GM19035 (cell line): ENCODE measurements around the gene ZNF749.

ENCODE experiments used
- ATAC-seq: cut with Tn5 transposase; IDR thresholded peaks from one replicate; pipeline ENCODE4 v1.9.1; 2021; ENCODE audit not compliant: unreplicated experiment

ZNF749 gene

GRCh38 chr19:57435062-57435978 is at the start of gene ZNF749:
TSS of gene ZNF749 (plus strand) at chr19:57435325. CDS start at chr19:57435579, 254 bp downstream.
- ATAC-seq, result peak; percentile 97

- ATAC-seq, result peak; percentile 2
Measured at GRCh38 chr19:57389194-57389729, 45.9 kb upstream of the ZNF749 start.

GRCh38 chr19:57389730-57390598 is 45.2 kb upstream of the ZNF749 start, which contains the start of gene ZNF548:
TSS of gene ZNF548 (plus strand) at chr19:57389854. CDS start at chr19:57390100, 246 bp downstream.
- ATAC-seq, result peak; percentile 98

DNA sequence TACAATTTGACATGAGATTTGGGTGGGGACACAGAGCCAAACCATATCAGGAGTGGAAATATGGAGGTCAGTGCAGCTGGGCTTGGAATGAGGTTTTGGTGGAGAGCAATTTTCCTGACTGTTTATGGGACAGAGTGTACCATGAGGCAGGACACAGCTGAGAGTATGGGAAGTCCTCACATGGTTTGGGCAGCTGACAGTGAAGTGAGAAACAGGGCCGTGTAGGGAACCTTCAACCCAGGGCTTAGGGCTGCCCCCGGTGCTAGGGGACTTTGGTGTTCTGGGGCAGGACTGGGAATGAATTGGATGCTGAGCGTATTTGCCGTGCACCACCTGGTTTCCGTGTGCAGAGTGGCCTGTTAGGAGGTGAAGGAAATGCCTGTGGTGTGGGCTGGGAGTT is 39.4 kb upstream of the ZNF749 start:
- no peak for ATAC-seq

DNA sequence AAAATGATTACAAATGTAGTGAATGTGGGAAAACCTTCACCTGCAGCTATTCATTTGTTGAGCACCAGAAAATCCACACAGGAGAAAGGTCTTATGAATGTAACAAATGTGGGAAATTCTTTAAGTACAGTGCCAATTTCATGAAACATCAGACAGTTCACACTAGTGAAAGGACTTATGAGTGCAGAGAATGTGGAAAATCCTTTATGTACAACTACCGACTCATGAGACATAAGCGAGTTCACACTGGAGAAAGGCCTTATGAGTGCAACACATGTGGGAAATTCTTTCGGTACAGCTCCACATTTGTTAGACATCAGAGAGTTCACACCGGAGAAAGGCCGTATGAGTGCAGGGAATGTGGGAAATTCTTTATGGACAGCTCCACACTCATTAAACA is 36.3 kb upstream of the ZNF749 start:
- no peak for ATAC-seq

- no peak for ATAC-seq
Measured at GRCh38 chr19:57403737-57404563, 31.2 kb upstream of the ZNF749 start.

GRCh38 chr19:57406516-57407123 is 28.5 kb upstream of the ZNF749 start:
- ATAC-seq, result no peak

DNA sequence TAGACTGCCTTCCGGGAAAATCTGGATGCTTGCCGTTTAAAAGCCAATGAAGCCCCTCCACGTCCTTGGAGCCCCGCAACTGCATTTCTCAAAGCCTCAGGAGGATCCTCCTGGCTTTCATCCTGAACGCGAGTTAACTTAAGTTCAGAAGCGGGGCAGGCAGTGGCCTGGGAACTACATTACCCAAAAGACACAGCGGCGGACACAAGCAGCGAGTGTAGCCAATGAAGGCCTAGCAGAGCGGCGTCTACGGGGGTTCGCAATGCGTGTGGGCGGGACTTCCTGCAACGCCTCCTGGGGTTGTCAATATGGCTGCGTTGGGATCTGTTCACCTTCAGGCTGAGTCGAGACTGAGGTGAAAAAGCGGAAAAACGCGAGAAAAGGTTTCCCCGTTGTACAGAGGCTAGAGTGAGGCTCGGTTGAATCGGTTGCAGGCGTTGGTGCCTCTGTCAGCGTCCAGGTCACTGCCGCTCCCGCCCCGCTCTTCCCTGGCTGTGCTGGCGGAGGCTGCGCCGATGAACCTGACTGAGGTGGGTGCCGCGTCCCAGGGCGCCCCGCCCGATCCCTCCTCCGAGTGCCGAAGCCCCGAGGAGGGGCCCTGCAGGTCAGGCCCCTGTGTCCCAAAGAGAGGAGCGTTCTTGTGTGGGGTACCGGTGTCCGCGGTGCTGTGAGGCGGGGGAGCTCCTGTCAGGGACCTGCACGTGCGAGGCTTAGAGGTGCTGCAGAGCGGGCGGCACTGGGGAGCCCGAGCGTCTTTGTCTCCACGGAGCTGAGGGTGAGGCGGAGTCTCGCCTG is 24.1 kb upstream of the ZNF749 start, which contains the start of gene ZNF17:
TSS of gene ZNF17 (plus strand) at position 285 of the 795 bp plus-strand sequence. CDS start 2,455 bp downstream, outside the sequence.
- peak; percentile 97 for ATAC-seq

DNA sequence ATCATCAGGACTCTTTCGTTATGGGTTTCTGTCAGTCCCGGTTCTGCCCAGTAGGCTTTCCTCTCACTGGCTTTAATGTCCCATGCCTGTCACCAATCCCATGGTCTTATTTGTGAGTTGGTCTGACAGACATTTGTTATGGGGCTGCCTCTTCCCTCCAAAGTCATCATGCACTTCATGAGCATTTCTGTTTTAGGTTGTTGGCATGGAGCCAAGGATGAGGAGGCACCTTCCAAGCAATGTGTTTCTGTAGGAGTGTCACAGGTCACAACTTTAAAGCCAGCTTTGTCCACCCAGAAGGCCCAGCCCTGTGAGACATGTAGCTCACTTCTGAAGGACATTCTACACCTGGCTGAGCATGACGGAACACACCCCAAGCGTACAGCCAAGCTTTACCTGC is 15.7 kb upstream of the ZNF749 start:
- ATAC-seq, result no peak

- ATAC-seq, result no peak
Measured at GRCh38 chr19:57421037-57421436, 14.1 kb upstream of the ZNF749 start.

DNA sequence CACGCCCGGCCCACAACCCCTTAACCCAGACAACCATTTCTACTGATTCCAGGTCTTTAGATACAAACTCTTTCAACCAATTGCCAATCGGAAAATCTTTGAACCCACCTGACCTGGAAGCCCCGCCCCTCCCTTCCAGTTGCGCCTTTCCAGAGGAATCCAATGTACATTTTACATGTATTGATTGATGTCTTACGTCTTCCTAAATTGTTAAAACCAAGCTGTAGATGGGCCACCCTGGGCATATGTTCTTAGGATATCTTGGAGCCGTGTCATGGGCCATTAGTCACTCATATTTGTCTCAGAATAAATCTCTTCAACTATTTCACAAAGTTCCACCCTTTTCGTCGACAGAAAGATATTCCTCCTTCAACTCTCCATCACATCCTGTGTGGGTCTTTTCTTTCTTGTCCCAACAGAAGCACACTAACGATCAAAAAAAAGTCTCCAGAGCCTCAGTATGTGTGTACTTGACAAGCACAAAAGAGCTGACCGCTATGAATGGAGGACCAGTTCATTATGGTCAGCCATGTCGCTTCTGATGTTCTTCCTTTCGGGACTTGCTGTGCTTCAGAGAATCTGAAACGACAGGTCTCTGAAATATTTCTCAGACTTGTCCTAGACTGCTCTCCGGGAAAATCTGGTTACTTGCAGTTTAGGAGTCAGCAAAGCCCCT is 601 bp upstream of the ZNF749 start:
- ATAC-seq, result no peak

- ATAC-seq, result no peak
Measured at GRCh38 chr19:57436417-57436816, 1.3 kb downstream of the ZNF749 start.

DNA sequence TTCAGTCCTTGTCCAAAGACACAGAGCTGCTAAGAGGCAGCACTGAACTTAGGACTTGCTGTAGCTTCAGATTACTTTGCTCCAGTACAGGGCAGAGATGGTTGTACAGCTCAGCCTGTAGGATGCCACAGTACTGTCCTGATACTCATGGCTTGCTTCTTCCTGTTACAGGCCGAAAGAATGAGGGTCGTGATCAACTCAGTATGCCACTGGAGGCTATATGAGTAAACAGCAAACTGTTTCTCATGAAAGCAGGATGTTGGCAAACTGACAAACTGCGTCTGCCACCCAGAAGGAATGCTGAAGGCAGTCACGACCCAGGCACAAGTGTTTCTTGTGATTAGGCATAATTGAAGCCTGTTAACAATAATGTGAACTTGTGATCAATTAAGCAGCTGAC is 2.8 kb downstream of the ZNF749 start:
- ATAC-seq, result no peak

DNA sequence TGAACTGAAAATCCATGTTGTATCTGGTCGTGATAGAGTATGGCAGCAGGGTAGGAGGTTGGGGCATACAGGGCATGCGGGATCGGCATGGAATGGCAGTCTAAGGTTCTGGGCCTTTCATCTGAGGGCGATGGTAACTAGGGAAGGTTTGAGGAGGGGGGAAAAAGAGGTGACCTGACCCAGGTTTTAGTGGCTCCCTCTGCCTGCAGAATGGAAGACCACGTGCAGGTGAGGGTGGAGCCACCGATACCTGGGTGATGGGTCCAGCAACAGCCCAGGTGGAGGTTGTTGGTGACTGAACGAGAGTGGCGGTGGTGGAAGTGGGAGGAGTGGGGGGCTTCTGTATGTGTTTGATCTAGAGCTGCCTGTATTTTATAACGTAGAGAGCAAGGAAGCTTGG is 3.8 kb downstream of the ZNF749 start:
- ATAC-seq, result no peak

DNA sequence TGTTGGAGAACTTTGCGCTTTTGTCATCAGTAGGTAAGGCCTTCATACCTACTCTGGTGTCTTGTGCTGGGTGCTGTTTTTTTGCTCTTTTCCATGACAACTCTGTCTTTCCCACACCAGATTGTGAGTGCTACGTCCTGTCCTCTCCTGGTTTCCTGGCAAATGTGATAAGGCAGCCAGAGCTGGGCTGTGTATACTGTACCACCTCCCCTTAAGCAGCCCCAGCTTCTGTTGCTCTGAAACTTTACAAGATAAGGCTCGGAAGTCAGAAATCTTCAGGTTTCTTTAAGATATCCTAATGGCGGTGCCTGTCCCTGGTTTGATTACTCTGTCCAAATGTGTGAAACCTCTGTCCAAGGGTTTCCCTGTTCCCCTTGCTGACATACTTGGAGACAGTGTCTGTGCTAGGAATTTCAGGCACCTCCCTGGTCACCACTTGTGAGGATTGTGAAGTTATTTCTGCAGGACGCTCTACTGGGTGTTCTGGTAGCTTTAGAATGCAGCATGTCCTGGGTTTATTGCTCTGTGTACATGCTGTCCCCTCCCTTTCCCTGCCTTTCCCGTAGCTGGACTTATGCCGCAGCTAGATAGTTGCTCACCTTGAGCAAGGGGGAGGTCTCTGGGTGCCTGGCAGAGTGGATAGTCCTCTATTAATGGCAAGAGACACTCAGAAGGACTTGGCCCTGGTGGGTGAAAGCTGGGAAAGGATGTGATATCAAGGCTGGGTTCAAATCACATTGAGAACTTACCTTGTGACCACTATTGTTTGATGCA is 7.0 kb downstream of the ZNF749 start:
- ATAC-seq, result no peak

DNA sequence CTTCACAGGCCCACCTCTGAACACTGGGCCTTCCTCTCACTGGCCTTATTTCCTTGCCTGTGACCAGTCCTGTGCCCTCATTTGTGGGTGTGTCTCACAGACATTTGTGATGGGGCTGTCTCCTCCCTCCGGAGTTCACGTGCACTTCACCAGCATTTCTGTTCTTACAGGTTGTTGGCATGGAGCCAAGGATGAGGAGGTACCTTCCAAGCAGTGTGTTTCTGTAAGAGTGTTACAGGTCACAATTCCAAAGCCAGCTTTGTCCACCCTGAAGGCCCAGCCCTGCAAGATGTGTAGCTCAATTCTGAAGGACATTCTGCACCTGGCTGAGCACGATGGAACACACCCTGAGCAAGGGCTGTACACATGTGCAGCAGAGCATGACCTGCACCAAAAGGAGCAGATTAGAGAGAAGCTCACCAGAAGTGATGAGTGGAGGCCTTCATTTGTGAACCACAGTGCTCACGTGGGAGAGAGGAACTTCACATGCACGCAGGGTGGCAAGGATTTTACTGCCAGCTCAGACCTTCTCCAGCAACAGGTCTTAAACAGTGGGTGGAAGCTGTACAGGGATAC is 8.1 kb downstream of the ZNF749 start:
- ATAC-seq, result no peak

- ATAC-seq, result no peak
Measured at GRCh38 chr19:57452307-57452706, 17.2 kb downstream of the ZNF749 start.
